ENCODE results near the gene CCDC152. TPM values are rescaled to one million over a fixed set of nuclear protein-coding genes. Genes with fewer than 3 reads are reported as not detected.

Gene CCDC152
- total RNA-seq, 1 donor from 2014 or later, result not detected

GRCh38 chr5:42750507-42750906 lies 6.1 kb upstream of the CCDC152 start:
- no peak for DNase-seq (ENCODE audit: low spot score)
- Mint-ChIP-seq H3K36me3 (ENCODE audit: low read depth) (no peaks in the 10 kb centered on the region), H3K4me1 (ENCODE audit: low read depth) (no peaks in the 10 kb centered on the region), H3K27ac (ENCODE audit: unreplicated experiment) (no peak overlapping the region), H3K4me3 (ENCODE audit: unreplicated experiment) (no peak overlapping the region), H3K27me3 (ENCODE audit: low read depth) (peaks cover 6% of the 10 kb centered on the region), H3K9me3 (ENCODE audit: low read depth) (no peaks in the 10 kb centered on the region)
- no peak for TF ChIP-seq CTCF (IDR thresholded peaks at IDR 0.05)

GRCh38 chr5:42751044-42751443 lies 5.6 kb upstream of the CCDC152 start:
- no peak for DNase-seq (ENCODE audit: low spot score)
- no peaks in the 10 kb centered on the region for H3K9me3 Mint-ChIP-seq (ENCODE audit: low read depth)
- H3K27ac Mint-ChIP-seq (ENCODE audit: unreplicated experiment), result no peak overlapping the region
- peaks cover 6% of the 10 kb centered on the region for H3K27me3 Mint-ChIP-seq (ENCODE audit: low read depth)
- H3K36me3 Mint-ChIP-seq (ENCODE audit: low read depth), result no peaks in the 10 kb centered on the region
- no peak for TF ChIP-seq CTCF (IDR thresholded peaks at IDR 0.05)
- H3K4me1 Mint-ChIP-seq (ENCODE audit: low read depth), result no peaks in the 10 kb centered on the region
- H3K4me3 Mint-ChIP-seq (ENCODE audit: unreplicated experiment), result no peak overlapping the region

- Mint-ChIP-seq H3K27me3 (ENCODE audit: low read depth) (peaks cover 6% of the 10 kb centered on the region), H3K27ac (ENCODE audit: unreplicated experiment) (no peak overlapping the region), H3K4me3 (ENCODE audit: unreplicated experiment) (no peak overlapping the region), H3K9me3 (ENCODE audit: low read depth) (no peaks in the 10 kb centered on the region), H3K36me3 (ENCODE audit: low read depth) (no peaks in the 10 kb centered on the region), H3K4me1 (ENCODE audit: low read depth) (no peaks in the 10 kb centered on the region)
- no peak for TF ChIP-seq CTCF (IDR thresholded peaks at IDR 0.05)
- no peak for DNase-seq (ENCODE audit: low spot score)
These were observed 3.5 kb upstream of the CCDC152 start for GRCh38 chr5:42753099-42753498.

- no peak for TF ChIP-seq CTCF (IDR thresholded peaks at IDR 0.05)
- Mint-ChIP-seq H3K27ac (ENCODE audit: unreplicated experiment) (no peak overlapping the region), H3K36me3 (ENCODE audit: low read depth) (no peaks in the 10 kb centered on the region), H3K4me3 (ENCODE audit: unreplicated experiment) (no peak overlapping the region), H3K9me3 (ENCODE audit: low read depth) (peaks cover 3% of the 10 kb centered on the region), H3K4me1 (ENCODE audit: low read depth) (no peaks in the 10 kb centered on the region), H3K27me3 (ENCODE audit: low read depth) (peaks cover 17% of the 10 kb centered on the region)
- DNase-seq (ENCODE audit: low spot score), result no peak
These were observed 2.8 kb downstream of the CCDC152 start for GRCh38 chr5:42759456-42759855.

GRCh38 chr5:42760426-42760825 lies 3.8 kb downstream of the CCDC152 start:
- H3K36me3 Mint-ChIP-seq (ENCODE audit: low read depth), result no peaks in the 10 kb centered on the region
- no peak for TF ChIP-seq CTCF (IDR thresholded peaks at IDR 0.05)
- H3K9me3 Mint-ChIP-seq (ENCODE audit: low read depth), result peaks cover 8% of the 10 kb centered on the region
- H3K4me3 Mint-ChIP-seq (ENCODE audit: unreplicated experiment), result no peak overlapping the region
- no peaks in the 10 kb centered on the region for H3K4me1 Mint-ChIP-seq (ENCODE audit: low read depth)
- peaks cover 23% of the 10 kb centered on the region for H3K27me3 Mint-ChIP-seq (ENCODE audit: low read depth)
- H3K27ac Mint-ChIP-seq (ENCODE audit: unreplicated experiment), result no peak overlapping the region
- no peak for DNase-seq (ENCODE audit: low spot score)
